Large intestine (tissue), 3 donors: ENCODE results near the gene SKP2. TPM values are rescaled to one million over a fixed set of nuclear protein-coding genes. Genes with fewer than 3 reads are reported as not detected.

Experiments used
- DNase-seq, 2 donors: peaks; one replicate each; pipeline versions ENCODE4 v3.0.0 to v3.0.0-alpha.2; 2013
- H3K27ac ChIP-seq: one replicate; pipeline ENCODE4 v1.5.1; 2013; ENCODE audit warnings: low read length
- H3K27me3 ChIP-seq: 2 replicates; pipeline ENCODE4 v1.6.1; 2013; ENCODE audit warnings: low read length; ENCODE audit not compliant: control insufficient read depth, insufficient read depth
- H3K36me3 ChIP-seq: 2 replicates; pipeline ENCODE4 v1.6.1; 2013; ENCODE audit warnings: low read length; ENCODE audit not compliant: control insufficient read depth, insufficient read depth
- H3K4me1 ChIP-seq: one replicate; pipeline ENCODE4 v1.6.1; 2013; ENCODE audit warnings: low read length; ENCODE audit not compliant: control insufficient read depth, insufficient read depth
- H3K4me3 ChIP-seq: one replicate; pipeline ENCODE4 v1.5.1; 2013; ENCODE audit warnings: low read length
- H3K9me3 ChIP-seq: one replicate; pipeline ENCODE4 v1.6.1; 2013; ENCODE audit warnings: mild to moderate bottlenecking, low read depth, low read length, moderate library complexity; ENCODE audit not compliant: control insufficient read depth
- WGBS: methylation state at CpG from one replicate; pipeline ENCODE4 v1.1.5; 2013; ENCODE audit warnings: low lambda C conversion rate; ENCODE audit not compliant: insufficient coverage; 5-methylcytosine and 5-hydroxymethylcytosine counted together
- polyA plus RNA-seq: library from polyadenylated mRNA; unstranded; fragments of 120-200 nt; gene quantifications from one replicate; pipeline ENCODE4 v1.2.1, GENCODE V29; 2013

The SKP2 gene
- polyA plus RNA-seq, 1 donor: 52.7 TPM

DNA sequence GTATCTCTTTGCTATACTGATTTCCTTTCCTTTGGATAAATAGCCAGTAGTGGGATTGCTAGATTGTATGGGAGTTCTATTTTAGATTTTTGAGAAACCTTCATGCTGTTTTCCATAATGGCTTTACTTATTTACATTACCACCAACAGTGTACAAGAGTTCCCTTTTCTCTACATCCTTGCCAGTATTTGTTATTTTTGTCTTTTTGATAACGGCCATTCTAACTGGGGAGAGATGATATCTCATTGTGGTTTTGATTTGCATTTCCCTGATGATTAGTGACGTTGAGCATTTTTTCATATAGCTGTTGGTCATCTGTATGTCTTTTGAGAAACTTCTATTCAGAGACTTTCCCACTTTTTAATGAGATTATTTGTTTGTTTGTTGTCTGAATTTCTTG, 64.0 kb downstream of the SKP2 start:
- no peaks in the 10 kb centered on the region for H3K27me3 ChIP-seq
- no CpG with 5 or more reads among the region's 2 CpGs for WGBS
- H3K36me3 ChIP-seq: peaks cover 46% of the 10 kb centered on the region
- H3K27ac ChIP-seq: no peak overlapping the region
- no peak for DNase-seq
- no peak overlapping the region for H3K4me3 ChIP-seq
- no peaks in the 10 kb centered on the region for H3K4me1 ChIP-seq
- no peaks in the 10 kb centered on the region for H3K9me3 ChIP-seq

DNA sequence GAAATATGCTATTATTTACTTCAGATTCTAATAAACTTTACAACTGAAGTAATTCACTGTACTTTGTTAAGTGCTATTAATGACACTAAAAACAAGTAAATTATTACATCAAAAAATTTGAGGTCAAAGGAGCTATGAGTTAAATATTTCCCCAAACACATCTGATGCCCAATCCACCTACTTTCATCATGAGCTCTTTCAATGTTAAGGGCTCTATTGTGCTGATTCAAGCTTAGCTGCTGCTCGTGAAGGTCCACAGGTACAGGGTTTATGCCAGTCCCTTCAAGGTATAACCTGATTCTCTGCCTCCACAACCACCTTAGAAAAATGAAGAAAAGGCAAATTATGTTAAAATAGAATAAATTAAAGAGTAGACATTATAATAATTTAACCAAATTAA, 65.7 kb downstream of the SKP2 start:
- H3K4me3 ChIP-seq: no peak overlapping the region
- no peaks in the 10 kb centered on the region for H3K9me3 ChIP-seq
- H3K27ac ChIP-seq: peak overlapping the region; percentile 46
- DNase-seq: peak; percentile 29 to 57
- H3K27me3 ChIP-seq: no peaks in the 10 kb centered on the region
- H3K36me3 ChIP-seq: peaks cover 42% of the 10 kb centered on the region
- no CpG with 5 or more reads among the region's 1 CpG for WGBS
- no peaks in the 10 kb centered on the region for H3K4me1 ChIP-seq

DNA sequence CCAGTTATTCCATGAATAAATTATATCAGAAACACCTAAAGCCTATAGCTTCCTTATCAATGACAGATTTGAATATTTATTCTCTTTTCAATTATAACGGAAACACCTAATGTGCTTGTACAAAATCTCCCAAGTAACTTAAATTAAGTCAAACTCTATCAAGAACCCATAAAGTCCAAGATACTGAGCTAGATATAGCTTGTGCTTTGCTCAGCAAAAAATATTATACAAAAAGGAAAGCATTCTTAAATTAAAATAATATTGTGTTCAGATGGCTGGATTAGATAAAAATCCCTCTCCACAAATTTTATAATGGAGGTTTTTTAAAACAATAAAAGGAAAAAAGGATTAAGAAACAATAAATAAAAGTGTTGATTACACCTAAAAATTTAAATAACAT, 66.1 kb downstream of the SKP2 start:
- Histone ChIP-seq H3K27me3 (no peaks in the 10 kb centered on the region), H3K36me3 (peaks cover 44% of the 10 kb centered on the region), H3K9me3 (no peaks in the 10 kb centered on the region), H3K4me1 (no peaks in the 10 kb centered on the region), H3K27ac (peak overlapping the region; percentile 46), H3K4me3 (no peak overlapping the region)
- no CpG with 5 or more reads among the region's 1 CpG for WGBS
- no peak for DNase-seq

DNA sequence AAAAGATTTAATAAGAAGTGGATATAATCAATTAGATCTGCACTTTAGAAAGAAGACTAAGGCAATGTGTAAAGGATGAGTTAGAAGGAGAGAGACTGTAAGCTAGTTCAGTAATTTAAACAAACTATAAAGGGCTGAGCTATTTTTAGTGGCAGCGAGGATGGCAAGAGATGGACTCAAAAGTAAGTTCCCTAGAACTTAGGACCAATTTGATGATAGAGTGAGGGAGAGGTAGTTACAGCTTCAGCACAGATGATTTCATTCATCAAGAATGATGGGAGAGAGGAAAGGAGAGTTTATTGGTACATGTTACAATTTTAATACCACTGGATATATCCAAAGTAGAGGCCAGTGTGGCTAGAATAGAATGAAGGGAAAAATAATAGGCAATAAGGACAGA, 70.7 kb downstream of the SKP2 start:
- H3K4me1 ChIP-seq: no peaks in the 10 kb centered on the region
- WGBS: no CpG with 5 or more reads among the region's 1 CpG
- DNase-seq: no peak
- H3K27me3 ChIP-seq: no peaks in the 10 kb centered on the region
- no peak overlapping the region for H3K4me3 ChIP-seq
- no peak overlapping the region for H3K27ac ChIP-seq
- peaks cover 39% of the 10 kb centered on the region for H3K36me3 ChIP-seq
- H3K9me3 ChIP-seq: no peaks in the 10 kb centered on the region

DNA sequence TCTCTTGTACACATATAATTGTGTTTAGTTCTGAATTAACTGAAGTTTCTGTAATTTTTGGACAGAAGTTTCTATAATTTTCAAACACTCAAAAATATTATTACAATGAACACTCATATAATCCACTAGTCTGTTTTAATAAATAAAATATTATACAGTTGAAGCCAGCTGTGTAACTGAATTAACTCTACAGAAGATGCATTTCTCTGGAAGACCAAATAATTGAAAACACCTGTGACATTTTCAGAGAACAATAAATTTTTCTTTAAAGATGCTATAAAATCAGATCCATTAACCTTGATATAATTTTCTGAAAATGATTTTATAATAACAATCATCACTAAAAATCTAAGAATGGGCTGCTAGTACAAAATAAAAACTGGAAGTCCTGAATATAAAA, 75.1 kb downstream of the SKP2 start:
- Histone ChIP-seq H3K4me3 (no peak overlapping the region), H3K9me3 (no peaks in the 10 kb centered on the region), H3K36me3 (peaks cover 20% of the 10 kb centered on the region), H3K27me3 (no peaks in the 10 kb centered on the region), H3K4me1 (no peaks in the 10 kb centered on the region), H3K27ac (no peak overlapping the region)
- no peak for DNase-seq

DNA sequence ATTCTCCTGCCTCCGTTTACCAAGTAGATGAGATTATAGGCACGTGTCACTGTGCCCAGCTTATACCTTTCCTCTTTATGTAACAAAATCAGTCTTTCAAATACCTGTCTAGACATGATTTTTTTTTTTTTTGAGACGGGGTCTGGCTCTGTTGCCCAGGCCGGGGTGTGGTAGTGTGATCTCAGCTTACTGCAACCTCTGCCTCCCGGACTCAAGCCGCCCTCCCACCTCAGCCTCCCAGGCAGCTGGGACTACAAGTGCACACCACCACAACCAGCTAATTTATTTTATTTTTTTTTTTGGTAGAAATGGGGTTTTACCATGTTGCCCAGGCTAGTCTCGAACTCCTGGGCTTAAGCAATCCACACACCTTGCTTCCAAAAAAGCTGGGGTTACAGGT, 76.6 kb downstream of the SKP2 start:
- WGBS: 100% methylated on average over 1 of the region's 7 CpGs
- H3K4me1 ChIP-seq: no peaks in the 10 kb centered on the region
- no peak for DNase-seq

DNA sequence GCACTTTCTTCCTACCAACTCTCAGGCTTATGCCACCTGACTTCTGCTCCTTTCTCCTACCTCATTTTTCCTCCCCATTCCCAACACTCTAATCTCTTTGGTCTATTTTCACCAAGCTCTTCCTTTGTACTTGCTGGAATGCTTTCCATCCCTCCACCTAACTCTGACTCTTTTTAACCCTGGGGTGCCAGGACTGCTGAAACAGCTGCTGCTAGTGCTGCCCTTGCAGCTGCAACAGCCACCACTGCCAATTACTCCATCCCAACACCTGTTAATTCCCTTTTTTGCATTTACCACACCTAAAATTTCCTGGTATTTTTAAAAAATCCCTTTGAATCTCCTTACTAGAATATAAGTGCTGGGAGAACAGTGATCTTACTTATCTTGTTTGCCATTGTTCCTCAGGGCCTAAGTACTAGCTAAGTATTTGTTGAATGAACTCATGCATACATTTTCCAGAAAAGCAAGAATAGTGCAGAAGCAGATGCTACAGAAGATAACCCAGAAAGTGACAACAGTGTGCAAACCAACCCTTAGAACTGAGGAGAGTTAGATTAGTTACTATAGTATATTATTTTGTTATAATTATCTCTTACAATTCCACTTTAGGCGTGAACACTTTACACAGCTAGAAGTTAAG, 78.4 kb downstream of the SKP2 start:
- Histone ChIP-seq H3K27ac (no peak overlapping the region), H3K9me3 (no peaks in the 10 kb centered on the region), H3K36me3 (peaks cover 4% of the 10 kb centered on the region), H3K27me3 (no peaks in the 10 kb centered on the region), H3K4me3 (no peak overlapping the region), H3K4me1 (no peaks in the 10 kb centered on the region)
- WGBS: 100% methylated on average over 1 of the region's 1 CpG
- DNase-seq: no peak

More for the DNA sequence above, 76.6 kb downstream of the SKP2 start:
- H3K27ac ChIP-seq: no peak overlapping the region
- peaks cover 12% of the 10 kb centered on the region for H3K36me3 ChIP-seq
- H3K9me3 ChIP-seq: no peaks in the 10 kb centered on the region
- H3K4me3 ChIP-seq: no peak overlapping the region
- no peaks in the 10 kb centered on the region for H3K27me3 ChIP-seq

DNA sequence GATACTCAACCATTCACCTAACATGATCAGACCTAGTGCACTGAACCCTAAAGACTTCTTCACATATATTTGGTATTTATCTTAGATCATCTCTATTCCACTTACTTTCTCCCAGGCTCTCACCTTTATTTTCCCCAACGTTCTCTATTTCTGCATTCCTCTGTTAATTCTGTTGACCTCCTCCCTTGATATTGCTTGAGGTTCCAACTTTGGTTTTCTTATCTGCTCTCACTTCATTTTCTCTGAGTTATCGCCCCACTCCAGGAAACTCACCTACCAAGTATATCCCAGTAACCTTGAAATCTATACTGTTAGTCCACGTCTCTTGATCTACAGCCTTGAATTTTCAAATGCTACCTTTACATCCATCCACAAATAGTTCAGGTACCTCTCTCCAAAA, 80.6 kb downstream of the SKP2 start:
- Histone ChIP-seq H3K36me3 (no peaks in the 10 kb centered on the region), H3K27ac (no peak overlapping the region), H3K27me3 (no peaks in the 10 kb centered on the region), H3K9me3 (no peaks in the 10 kb centered on the region), H3K4me1 (peaks cover 6% of the 10 kb centered on the region), H3K4me3 (no peak overlapping the region)
- WGBS: 82% methylated on average over 3 of the region's 3 CpGs
- DNase-seq: no peak

Other genes with a start within 250 kb of the SKP2 start
- gene CAPSL, start 213.5 kb upstream of the SKP2 start, polyA plus RNA-seq: 0.25 TPM
- gene UGT3A1, start 160.7 kb upstream of the SKP2 start, polyA plus RNA-seq: 142 TPM
- 1.6 TPM for gene UGT3A2, start 85.2 kb upstream of the SKP2 start, polyA plus RNA-seq
- 17.8 TPM for gene LMBRD2, start 224 bp upstream of the SKP2 start, polyA plus RNA-seq
- 50.6 TPM for gene NADK2, start 89.8 kb downstream of the SKP2 start, polyA plus RNA-seq
- gene RANBP3L, start 149.8 kb downstream of the SKP2 start, polyA plus RNA-seq: 0.60 TPM